ENCODE data around the gene CCDC3.

Gene CCDC3

GRCh38 chr10:12969951-12970350 lies 31.6 kb downstream of the CCDC3 start:
- no peak for DNase-seq (ENCODE audit: low spot score)
- TF ChIP-seq CTCF (IDR thresholded peaks at IDR 0.05; ENCODE audit: borderline replicate concordance, control extremely low read depth, extremely low read depth, insufficient read depth, missing control alignments), result no peak
- in situ Hi-C loops (cut with MboI; ENCODE audit: low sequenced_read_pairs, unreplicated experiment), result no loop called here

- TF ChIP-seq CTCF (IDR thresholded peaks at IDR 0.05; ENCODE audit: borderline replicate concordance, control extremely low read depth, extremely low read depth, insufficient read depth, missing control alignments), result no peak
- no peak for DNase-seq (ENCODE audit: low spot score)
- in situ Hi-C loops (cut with MboI; ENCODE audit: low sequenced_read_pairs, unreplicated experiment), result no loop called here
Observed at GRCh38 chr10:12966067-12966466, 35.4 kb downstream of the CCDC3 start.

- DNase-seq (ENCODE audit: low spot score), result no peak
- in situ Hi-C loops (cut with MboI; ENCODE audit: low sequenced_read_pairs, unreplicated experiment), result no loop called here
- TF ChIP-seq CTCF (IDR thresholded peaks at IDR 0.05; ENCODE audit: borderline replicate concordance, control extremely low read depth, extremely low read depth, insufficient read depth, missing control alignments), result no peak
Observed at GRCh38 chr10:12965571-12965970, 35.9 kb downstream of the CCDC3 start.

GRCh38 chr10:12962556-12962955 lies 39.0 kb downstream of the CCDC3 start:
- no peak for TF ChIP-seq CTCF (IDR thresholded peaks at IDR 0.05; ENCODE audit: borderline replicate concordance, control extremely low read depth, extremely low read depth, insufficient read depth, missing control alignments)
- no peak for DNase-seq (ENCODE audit: low spot score)
- in situ Hi-C loops (cut with MboI; ENCODE audit: low sequenced_read_pairs, unreplicated experiment), result no loop called here

- DNase-seq (ENCODE audit: low spot score), result no peak
- in situ Hi-C loops (cut with MboI; ENCODE audit: low sequenced_read_pairs, unreplicated experiment), result no loop called here
- no peak for TF ChIP-seq CTCF (IDR thresholded peaks at IDR 0.05; ENCODE audit: borderline replicate concordance, control extremely low read depth, extremely low read depth, insufficient read depth, missing control alignments)
Observed at GRCh38 chr10:12961416-12962205, 39.9 kb downstream of the CCDC3 start.

GRCh38 chr10:12960941-12961340 lies 40.6 kb downstream of the CCDC3 start:
- no peak for TF ChIP-seq CTCF (IDR thresholded peaks at IDR 0.05; ENCODE audit: borderline replicate concordance, control extremely low read depth, extremely low read depth, insufficient read depth, missing control alignments)
- in situ Hi-C loops (cut with MboI; ENCODE audit: low sequenced_read_pairs, unreplicated experiment), result no loop called here
- DNase-seq (ENCODE audit: low spot score), result no peak

Measured in GM13976 (cell line).